Stimulated activated CD8-positive, alpha-beta memory T cell treated with anti-CD3 and anti-CD28 coated beads, Interleukin-4, amount 100 ng/mL, for 24 hours (primary cell): ENCODE data around the gene ZNF263.
"Not testable (repeated sequence)": the region's sequence is repeated elsewhere in the genome, so short reads cannot be mapped to it uniquely, and the experiment has no call there.

Experiments used
- DNase-seq: peaks from one replicate; pipeline ENCODE4 v3.0.0-alpha.2; 2020; ENCODE audit warnings: low read depth

Gene ZNF263

GRCh38 chr16:3268294-3268693, 15.0 kb upstream of the ZNF263 start:
- DNase-seq, result no peak

- not testable (repeated sequence) for DNase-seq
These were observed 12.6 kb upstream of the ZNF263 start for GRCh38 chr16:3270718-3271117.

GRCh38 chr16:3271281-3271680, 12.0 kb upstream of the ZNF263 start:
- DNase-seq, result not testable (repeated sequence)

GRCh38 chr16:3274490-3274889, 8.8 kb upstream of the ZNF263 start:
- no peak for DNase-seq

GRCh38 chr16:3274947-3275346, 8.3 kb upstream of the ZNF263 start:
- DNase-seq, result no peak

GRCh38 chr16:3276679-3277078, 6.6 kb upstream of the ZNF263 start:
- DNase-seq, result no peak

GRCh38 chr16:3281222-3281820, 2.0 kb upstream of the ZNF263 start:
- no peak for DNase-seq

GRCh38 chr16:3282103-3282729, 1.1 kb upstream of the ZNF263 start:
- no peak for DNase-seq

- DNase-seq, result peak; percentile 16
These were observed 504 bp downstream of the ZNF263 start for GRCh38 chr16:3283543-3284447.

- no peak for DNase-seq
These were observed 1.8 kb downstream of the ZNF263 start for GRCh38 chr16:3285131-3285530.

- DNase-seq, result no peak
These were observed 6.8 kb downstream of the ZNF263 start for GRCh38 chr16:3289998-3290673.

GRCh38 chr16:3292604-3293003, 9.3 kb downstream of the ZNF263 start:
- DNase-seq, result no peak

GRCh38 chr16:3295209-3295608, 11.9 kb downstream of the ZNF263 start:
- no peak for DNase-seq

- no peak for DNase-seq
These were observed 12.5 kb downstream of the ZNF263 start for GRCh38 chr16:3295783-3296182.

GRCh38 chr16:3304370-3304769, 21.1 kb downstream of the ZNF263 start:
- no peak for DNase-seq

- DNase-seq, result peak; percentile 74
These were observed 22.1 kb downstream of the ZNF263 start, which contains the start of the genes TIGD7 and ZNF75A for GRCh38 chr16:3305109-3306068. TSS of gene TIGD7 (minus strand) at chr16:3305430. CDS start at chr16:3300614, 4,816 bp downstream. TSS of gene ZNF75A (plus strand) at chr16:3305497. CDS start at chr16:3308429, 2,932 bp downstream.

- DNase-seq, result no peak
These were observed 22.8 kb downstream of the ZNF263 start for GRCh38 chr16:3306078-3306477.

- DNase-seq, result no peak
These were observed 28.2 kb downstream of the ZNF263 start for GRCh38 chr16:3311496-3311895.

- DNase-seq, result no peak
These were observed 34.2 kb downstream of the ZNF263 start for GRCh38 chr16:3317315-3317999.

GRCh38 chr16:3321816-3322215, 38.5 kb downstream of the ZNF263 start:
- DNase-seq, result no peak
